Sigmoid colon (tissue), 7 donors: Measurements from ENCODE around the gene NKIRAS2. TPM values are rescaled to one million over a fixed set of nuclear protein-coding genes. Genes with fewer than 3 reads are reported as not detected.

Experiments used
- DNase-seq: peaks from one replicate; pipeline ENCODE4 v3.0.0-alpha.2; 2019
- H3K27ac ChIP-seq, 4 donors: fragments of 200-600 bp; sonication (generic); one replicate each; pipeline ENCODE4 v1.5.1; 2016 to 2019; ENCODE audit warnings: mild to moderate bottlenecking in 1 of 4
- H3K27me3 ChIP-seq, 3 donors: fragments of 200-600 bp; sonication (generic); one replicate each; pipeline ENCODE4 v1.5.1; 2019; ENCODE audit warnings: mild to moderate bottlenecking in 1 of 3
- H3K36me3 ChIP-seq, 4 donors: fragments of 200-600 bp; sonication (generic); one replicate each; pipeline ENCODE4 v1.5.1; 2016 to 2019
- H3K4me1 ChIP-seq, 4 donors: fragments of 200-600 bp; sonication (generic); one replicate each; pipeline ENCODE4 v1.5.1; 2017 to 2019
- H3K4me3 ChIP-seq, 4 donors: fragments of 200-600 bp; sonication (generic); one replicate each; pipeline ENCODE4 v1.5.1; 2017 to 2019; ENCODE audit warnings: mild to moderate bottlenecking in 2 of 4, moderate library complexity in 1 of 4
- H3K9me3 ChIP-seq, 4 donors: fragments of 200-600 bp in 3 of 4; sonication (generic) in 3 of 4; one replicate each; pipeline versions ENCODE4 v1.5.1 to v1.6.1; 2013 to 2019
- CTCF ChIP-seq, 4 experiments: fragments of 450-650 bp in 3 of 4; fragments of 200-600 bp in 1 of 4; IDR thresholded peaks; one replicate each; pipeline ENCODE4 v1.5.1; 2016 to 2019; ENCODE audit warnings: antibody characterized with exemption in 4 of 4, mild to moderate bottlenecking in 3 of 4, moderate library complexity in 2 of 4
- EP300 ChIP-seq, 4 donors: sonication (generic); formaldehyde crosslinking; IDR thresholded peaks; one replicate each; pipeline ENCODE4 v1.6.1; 2017; ENCODE audit warnings: antibody characterized with exemption in 4 of 4
- POLR2A ChIP-seq, 2 donors: fragments of 450-650 bp; IDR thresholded peaks; one replicate each; pipeline ENCODE4 v1.6.1; 2016; ENCODE audit warnings: antibody characterized with exemption in 2 of 2, mild to moderate bottlenecking in 2 of 2, moderate library complexity in 2 of 2
- POLR2AphosphoS5 ChIP-seq, 4 donors: sonication (generic); formaldehyde crosslinking; IDR thresholded peaks; one replicate each; pipeline ENCODE4 v1.6.1; 2017; ENCODE audit warnings: antibody characterized with exemption in 4 of 4
- WGBS, 2 donors: extraction: QIAGEN DNeasy Blood & Tissue Kit; methylation state at CpG; one replicate each; pipeline ENCODE4 v1.1.7; 2013; 5-methylcytosine and 5-hydroxymethylcytosine counted together
- intact Hi-C: fragments of 100-400 bp; cut with DNase I; formaldehyde crosslinking; loops from one replicate; pipeline ENCODE4 v1.15.1; 2023
- polyA plus RNA-seq, 3 donors: library from polyadenylated mRNA; stranded (reverse); fragments of 200-250 nt; gene quantifications; one replicate each; pipeline ENCODE4 v1.2.3, GENCODE V29; 2013
- total RNA-seq, 4 donors: library from RNA; depleted of rRNA; stranded (reverse); fragments of >200 nt; gene quantifications; one replicate each; pipeline ENCODE4 v1.1.0, GENCODE V29; 2016
- donor health status: healthy with polysubstance abuse.
- donor health status: Bipolar disorder and iron deficiency.
- donor health status: healthy.

NKIRAS2 gene
- total and polyA plus RNA-seq, 7 donors, result 28.5 to 35.4 (median 32.6) TPM

DNA sequence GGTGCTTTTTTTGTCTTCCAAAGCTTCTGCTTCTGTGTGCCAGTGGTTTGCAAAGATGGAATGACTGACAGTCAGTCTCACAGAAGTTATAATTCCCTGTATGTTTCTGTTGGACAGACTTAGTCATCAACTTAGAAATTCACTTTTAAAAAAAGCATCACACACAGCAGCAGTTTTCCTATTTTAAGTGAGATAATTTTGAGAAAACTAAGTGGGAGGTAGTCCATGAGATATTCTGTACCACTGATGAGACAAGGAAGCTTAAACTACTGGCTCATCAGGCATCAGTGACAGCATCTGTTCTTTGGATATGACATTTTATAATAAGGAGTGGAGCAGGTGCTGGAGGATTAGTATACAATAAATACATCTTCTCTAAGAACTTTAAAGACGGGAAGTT, 33.3 kb upstream of the NKIRAS2 start:
- intact Hi-C loops, result no loop called here
- WGBS, 2 donors, result 88 to 95% methylated on average over 1 of the region's 1 CpG
- H3K27ac ChIP-seq, result no peak overlapping the region
- no peak for TF ChIP-seq POLR2AphosphoS5 (IDR thresholded peaks at IDR 0.05)
- no peak for TF ChIP-seq EP300 (IDR thresholded peaks at IDR 0.05)
- no peak for TF ChIP-seq POLR2A (IDR thresholded peaks at IDR 0.05)
- TF ChIP-seq CTCF (IDR thresholded peaks at IDR 0.05), result no peak
- no peak for DNase-seq
- no peaks in the 10 kb centered on the region for H3K9me3 ChIP-seq
- H3K4me3 ChIP-seq, result no peak overlapping the region
- H3K36me3 ChIP-seq, result peaks cover 17 to 97% (median 65%) of the 10 kb centered on the region in 4 donors
- H3K27me3 ChIP-seq, result no peaks in the 10 kb centered on the region
- H3K4me1 ChIP-seq, result peaks cover 0 to 8% (median 4%) of the 10 kb centered on the region in 4 donors

- intact Hi-C loops, result no loop called here
- 90 to 91% methylated on average over 3 of the region's 3 CpGs for WGBS, 2 donors
- no peak overlapping the region for H3K4me3 ChIP-seq
- H3K27me3 ChIP-seq, result no peaks in the 10 kb centered on the region
- no peaks in the 10 kb centered on the region for H3K9me3 ChIP-seq
- no peak overlapping the region for H3K27ac ChIP-seq
- peaks cover 0 to 2% (median under 1%) of the 10 kb centered on the region in 4 donors for H3K4me1 ChIP-seq
- peaks cover 16 to 97% (median 59%) of the 10 kb centered on the region in 4 donors for H3K36me3 ChIP-seq
- TF ChIP-seq CTCF (IDR thresholded peaks at IDR 0.05) (no peak), POLR2AphosphoS5 (IDR thresholded peaks at IDR 0.05) (no peak), EP300 (IDR thresholded peaks at IDR 0.05) (no peak), POLR2A (IDR thresholded peaks at IDR 0.05) (no peak)
- DNase-seq, result no peak
These were observed 32.2 kb upstream of the NKIRAS2 start for GRCh38 chr17:41987642-41988041.

DNA sequence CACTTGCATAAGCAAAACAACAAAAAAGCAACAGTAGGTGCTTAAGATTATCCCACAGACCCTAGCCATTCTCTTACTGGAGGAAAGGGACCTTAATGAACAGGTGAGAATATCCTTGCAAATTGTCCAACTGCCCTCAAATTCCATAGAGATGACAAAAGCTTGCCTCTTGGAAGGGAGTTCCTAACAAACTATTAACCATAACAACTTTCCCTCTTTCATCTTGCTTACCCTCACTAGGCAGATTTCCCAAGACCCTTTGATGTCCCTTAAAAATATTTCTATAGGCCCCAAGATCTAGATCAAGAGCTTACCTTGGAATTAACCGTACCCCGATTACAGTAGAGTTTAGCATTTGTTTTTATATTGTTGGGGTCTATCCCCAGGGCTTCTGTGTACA, 31.5 kb upstream of the NKIRAS2 start:
- no peaks in the 10 kb centered on the region for H3K27me3 ChIP-seq
- no peaks in the 10 kb centered on the region for H3K9me3 ChIP-seq
- 99 to 100% methylated on average over 2 of the region's 2 CpGs for WGBS, 2 donors
- H3K4me3 ChIP-seq, result no peak overlapping the region
- peaks cover 14 to 97% (median 57%) of the 10 kb centered on the region in 4 donors for H3K36me3 ChIP-seq
- no peaks in the 10 kb centered on the region for H3K4me1 ChIP-seq
- TF ChIP-seq POLR2AphosphoS5 (IDR thresholded peaks at IDR 0.05) (no peak), POLR2A (IDR thresholded peaks at IDR 0.05) (no peak), EP300 (IDR thresholded peaks at IDR 0.05) (no peak), CTCF (IDR thresholded peaks at IDR 0.05) (no peak)
- H3K27ac ChIP-seq, result no peak overlapping the region
- DNase-seq, result no peak
- intact Hi-C loops, result no loop called here

GRCh38 chr17:41989702-41990419, 30.0 kb upstream of the NKIRAS2 start:
- no peaks in the 10 kb centered on the region for H3K4me1 ChIP-seq
- 65 to 90% methylated on average over 5 of the region's 5 CpGs for whole genome bisulfite sequencing, 2 donors
- H3K9me3 ChIP-seq, result no peaks in the 10 kb centered on the region
- H3K27ac ChIP-seq, result no peak overlapping the region
- no peak overlapping the region for H3K4me3 ChIP-seq
- peaks cover 14 to 99% (median 58%) of the 10 kb centered on the region in 4 donors for H3K36me3 ChIP-seq
- H3K27me3 ChIP-seq, result no peaks in the 10 kb centered on the region
- intact Hi-C loops, result no loop called here
- DNase-seq, result no peak
- TF ChIP-seq POLR2AphosphoS5 (IDR thresholded peaks at IDR 0.05) (no peak), CTCF (IDR thresholded peaks at IDR 0.05) (no peak), EP300 (IDR thresholded peaks at IDR 0.05) (no peak), POLR2A (IDR thresholded peaks at IDR 0.05) (no peak)
